T-helper 2 cell treated with Interferon-gamma antibody and Interleukin-4, amounts not matched to agents 100 ng/mL and 5 ng/mL, for 36 hours (primary cell): ENCODE data around the gene MDGA2. TPM values are rescaled to one million over a fixed set of nuclear protein-coding genes. Genes with fewer than 3 reads are reported as not detected.

Experiments used
- intact Hi-C: fragments of 100-400 bp; cut with micrococcal nuclease; formaldehyde crosslinking; loops from one replicate; pipeline ENCODE4 v1.15.1; 2023
- total RNA-seq: library from RNA; stranded (reverse); gene quantifications from 2 replicates; pipeline ENCODE4 v1.2.3, GENCODE V29; 2022

The MDGA2 gene
- not detected in 2 replicates for total RNA-seq

DNA sequence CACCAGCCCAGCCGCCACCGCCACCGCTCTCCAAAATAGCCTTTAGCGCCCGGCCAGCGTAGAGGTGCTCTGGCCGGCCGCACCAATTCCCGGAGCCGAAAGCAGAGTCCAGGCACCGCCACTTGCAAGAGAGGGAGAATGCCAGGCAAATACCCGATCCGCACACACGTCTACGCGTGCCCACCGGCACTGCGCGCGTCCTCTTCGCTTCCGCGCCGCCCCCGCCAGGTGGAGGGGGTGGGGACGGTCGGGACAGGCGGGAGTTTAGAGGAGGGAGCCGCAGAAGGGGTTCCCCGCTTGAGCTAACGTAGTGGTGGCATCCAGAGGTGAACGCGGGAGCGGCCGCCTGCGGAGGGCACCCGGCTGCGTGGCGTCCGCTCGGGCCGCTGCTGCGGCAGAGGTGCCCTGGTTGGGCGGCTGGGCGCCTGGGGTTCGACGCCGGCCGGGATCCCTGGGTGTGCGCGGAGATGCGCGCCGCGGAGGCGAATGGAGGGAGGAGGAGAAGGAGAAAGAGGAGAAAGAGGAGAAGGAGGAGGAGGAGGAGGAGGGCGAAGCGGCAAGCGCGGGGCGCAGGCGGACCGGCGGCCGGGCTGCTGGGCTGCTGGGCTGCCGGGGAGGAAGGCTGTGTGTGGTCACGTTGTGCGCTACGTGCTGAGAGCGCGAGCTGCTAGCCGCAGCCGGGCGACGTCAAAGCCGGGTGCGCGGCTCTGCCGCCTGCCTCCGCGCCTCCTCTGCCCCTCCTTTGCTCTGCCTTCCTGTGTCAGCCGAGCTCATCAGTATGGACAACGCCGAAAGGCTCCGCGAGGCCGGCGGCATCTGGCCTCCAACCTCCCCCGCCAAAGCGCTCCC, at the start of gene MDGA2:
Gene MDGA2, minus strand, starts transcription at position 140 of the 849 bp plus-strand sequence.
- intact Hi-C loops = no loop called here

DNA sequence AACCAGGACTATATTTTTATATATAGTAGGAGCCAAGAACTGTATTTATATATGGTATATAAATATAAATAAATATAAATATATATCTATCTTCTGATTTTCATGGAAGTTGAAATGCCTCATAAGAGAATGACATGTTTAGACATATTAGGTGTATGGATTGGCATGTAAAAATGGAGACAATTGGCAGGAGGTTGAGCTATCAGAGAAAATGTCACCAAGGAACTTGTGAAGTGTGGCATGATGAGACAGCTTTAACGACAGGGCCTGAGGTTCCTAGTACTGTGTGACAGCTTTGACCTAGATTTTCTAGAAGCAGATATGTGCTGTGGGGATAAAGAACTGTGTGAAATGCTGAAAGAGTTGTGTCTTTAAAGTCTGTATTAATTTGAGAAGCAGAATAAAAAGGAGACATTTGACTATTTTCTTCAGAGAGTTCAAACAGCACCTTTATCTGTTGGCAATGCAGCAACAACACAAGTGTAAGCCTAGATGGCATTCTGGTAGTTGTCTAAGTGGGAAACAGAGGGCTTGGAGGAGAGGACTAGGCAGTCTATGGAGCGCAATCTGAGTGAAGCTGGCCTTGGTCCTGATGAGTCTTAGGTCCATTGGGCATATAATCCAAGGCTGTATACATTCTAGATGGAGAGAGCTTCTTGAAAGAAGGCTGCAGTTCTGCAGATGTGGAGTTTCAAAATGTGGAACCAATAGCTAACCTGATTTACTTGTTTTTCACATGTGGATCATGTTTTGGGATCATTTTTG, 47.7 kb upstream of the MDGA2 start:
- intact Hi-C loops = no loop called here

DNA sequence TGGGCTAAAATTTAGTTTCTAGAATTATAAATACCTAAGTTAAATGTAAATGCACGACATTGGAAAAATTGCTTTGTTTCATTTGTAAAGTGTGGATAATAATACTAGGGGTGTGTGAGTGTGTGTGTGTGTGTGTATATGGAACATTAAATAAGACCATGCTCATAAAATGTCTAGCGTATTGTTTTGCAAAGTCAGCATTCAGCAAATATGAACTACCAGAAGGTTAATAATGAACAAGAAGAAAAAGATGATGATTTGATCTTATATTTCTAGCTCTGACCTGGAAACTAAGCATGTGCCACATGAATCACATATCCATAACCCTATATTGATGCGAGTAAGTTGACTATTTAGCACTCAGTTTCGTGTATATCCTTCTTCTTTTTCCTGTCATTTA, 44.9 kb upstream of the MDGA2 start:
- intact Hi-C loops = no loop called here

DNA sequence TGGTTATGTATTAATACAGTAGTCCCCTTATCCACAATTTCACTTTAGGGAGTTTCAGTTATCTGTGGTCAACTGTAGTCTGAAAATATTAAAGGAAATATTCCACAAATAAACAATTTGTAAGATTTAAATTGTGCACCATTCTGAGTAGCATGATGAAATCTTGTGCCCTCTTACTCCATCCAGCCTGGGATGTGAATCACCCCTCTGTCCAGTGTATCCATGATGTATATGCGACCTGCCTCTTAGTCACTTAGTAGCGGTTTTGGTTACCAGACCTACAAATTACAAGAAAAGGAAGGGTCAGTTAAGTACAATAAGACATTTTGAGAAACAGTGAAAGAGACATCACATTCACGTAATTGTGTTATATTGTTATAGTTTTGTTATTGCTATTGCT, 39.9 kb upstream of the MDGA2 start:
- intact Hi-C loops = no loop called here

DNA sequence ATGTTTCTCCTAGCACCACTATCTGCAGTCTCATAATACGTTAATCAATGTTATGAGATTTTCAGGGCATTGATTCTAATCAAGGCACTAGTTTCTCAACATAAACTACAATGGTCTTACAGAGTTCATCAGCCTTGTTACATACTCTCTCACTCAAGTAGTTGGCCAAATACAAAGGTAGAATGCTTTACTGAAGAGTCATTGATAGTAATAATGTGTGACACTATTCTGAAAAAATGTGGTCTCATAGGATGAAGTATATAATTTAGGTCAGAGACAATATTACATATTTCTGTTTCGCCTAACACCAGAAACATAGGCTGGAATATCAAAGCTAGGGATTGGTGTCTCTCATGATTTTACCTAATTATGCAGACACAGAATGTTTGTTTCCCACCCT, 35.2 kb upstream of the MDGA2 start:
- intact Hi-C loops = no loop called here

DNA sequence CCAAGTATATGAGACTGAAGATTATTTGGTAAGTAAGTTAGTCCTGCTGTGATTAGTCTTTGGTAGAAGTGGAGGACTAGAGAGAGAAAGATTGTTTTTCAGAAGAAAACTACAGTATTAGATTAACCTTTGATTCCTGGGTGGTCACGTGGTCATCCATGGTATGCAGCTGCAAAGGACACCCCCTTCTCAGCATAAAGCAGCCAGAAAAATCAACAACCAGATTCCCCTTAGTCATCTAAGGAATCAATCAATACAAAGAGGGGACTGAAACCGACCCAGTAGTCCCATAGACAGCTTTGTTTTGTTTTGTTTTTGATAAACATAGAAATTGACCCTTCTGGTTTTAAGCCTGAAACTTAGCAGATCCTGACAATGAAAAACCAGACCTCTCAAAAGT, 30.3 kb upstream of the MDGA2 start:
- intact Hi-C loops = no loop called here

DNA sequence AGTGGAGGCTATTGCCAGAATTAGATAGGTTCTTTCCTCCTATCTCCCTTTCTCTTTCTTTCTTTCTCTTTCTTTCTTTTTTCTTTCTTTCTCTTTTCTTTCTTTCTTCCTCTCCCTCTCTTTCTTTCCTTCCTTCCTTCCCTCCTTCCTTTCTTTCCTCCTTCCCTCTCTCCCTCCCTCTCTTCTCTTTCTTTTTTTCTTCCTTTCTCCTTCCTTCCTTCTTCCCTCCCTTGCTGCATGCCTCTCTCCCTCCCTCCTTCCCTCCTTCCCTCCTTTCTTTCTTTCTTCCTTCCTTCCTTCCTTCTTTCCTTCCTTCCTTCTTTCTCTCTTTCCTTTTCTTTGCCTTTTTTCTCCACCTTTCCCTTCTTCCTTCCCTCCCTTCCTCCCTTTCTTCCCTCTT, 16.4 kb upstream of the MDGA2 start:
- intact Hi-C loops = no loop called here

DNA sequence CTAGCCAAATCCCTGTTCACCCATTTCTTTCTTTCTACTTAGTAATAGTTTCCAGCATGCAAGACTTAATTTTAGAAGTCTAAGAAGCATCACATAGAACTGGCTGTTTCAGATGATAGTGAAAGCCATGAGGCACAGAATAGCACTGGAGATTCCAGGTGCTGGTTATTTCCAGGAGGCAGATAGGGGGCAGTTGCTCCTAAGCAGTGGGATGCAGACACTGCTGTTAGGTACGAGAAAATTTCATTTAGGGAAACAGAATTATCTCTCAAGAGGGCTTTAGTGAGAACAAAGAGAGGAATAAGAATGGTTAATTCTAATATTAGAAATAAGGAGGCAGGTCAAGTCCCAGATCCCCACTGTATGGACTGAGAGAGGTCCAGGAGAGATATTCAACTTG, 3.6 kb upstream of the MDGA2 start:
- intact Hi-C loops = no loop called here

DNA sequence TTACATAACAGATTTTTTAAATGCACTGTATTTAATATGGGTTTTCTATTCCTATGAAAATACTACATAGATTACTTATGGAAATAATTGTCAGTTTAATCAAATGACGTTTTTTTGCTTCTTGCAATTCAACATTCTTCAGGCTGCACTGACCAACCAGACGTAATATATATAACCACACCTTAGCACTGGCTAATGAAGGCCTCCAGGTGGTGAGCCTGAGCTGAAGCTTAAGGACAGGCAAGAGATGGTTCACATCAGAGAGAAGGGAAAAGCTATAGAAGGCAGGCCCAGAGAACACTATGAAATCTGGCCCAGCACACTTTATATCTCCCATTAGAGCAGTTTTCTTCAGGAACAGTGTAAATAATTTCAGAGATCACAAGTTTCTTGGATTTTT, 2.8 kb upstream of the MDGA2 start:
- intact Hi-C loops = no loop called here

DNA sequence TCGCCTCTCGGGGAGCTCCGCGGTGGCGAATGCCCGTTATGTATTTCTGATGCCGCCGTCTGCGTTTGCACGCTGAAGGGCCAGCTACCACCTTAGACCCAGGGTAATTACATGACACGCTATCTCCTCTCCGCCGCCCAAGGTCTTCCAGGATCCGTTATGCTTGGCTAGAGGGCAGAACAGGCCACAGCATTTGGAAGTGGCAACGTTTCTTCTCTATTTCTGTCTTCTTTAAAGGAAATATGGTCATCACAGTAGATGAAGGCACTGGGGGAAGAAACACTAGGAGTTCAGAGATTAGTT, 861 bp upstream of the MDGA2 start:
- intact Hi-C loops = no loop called here

DNA sequence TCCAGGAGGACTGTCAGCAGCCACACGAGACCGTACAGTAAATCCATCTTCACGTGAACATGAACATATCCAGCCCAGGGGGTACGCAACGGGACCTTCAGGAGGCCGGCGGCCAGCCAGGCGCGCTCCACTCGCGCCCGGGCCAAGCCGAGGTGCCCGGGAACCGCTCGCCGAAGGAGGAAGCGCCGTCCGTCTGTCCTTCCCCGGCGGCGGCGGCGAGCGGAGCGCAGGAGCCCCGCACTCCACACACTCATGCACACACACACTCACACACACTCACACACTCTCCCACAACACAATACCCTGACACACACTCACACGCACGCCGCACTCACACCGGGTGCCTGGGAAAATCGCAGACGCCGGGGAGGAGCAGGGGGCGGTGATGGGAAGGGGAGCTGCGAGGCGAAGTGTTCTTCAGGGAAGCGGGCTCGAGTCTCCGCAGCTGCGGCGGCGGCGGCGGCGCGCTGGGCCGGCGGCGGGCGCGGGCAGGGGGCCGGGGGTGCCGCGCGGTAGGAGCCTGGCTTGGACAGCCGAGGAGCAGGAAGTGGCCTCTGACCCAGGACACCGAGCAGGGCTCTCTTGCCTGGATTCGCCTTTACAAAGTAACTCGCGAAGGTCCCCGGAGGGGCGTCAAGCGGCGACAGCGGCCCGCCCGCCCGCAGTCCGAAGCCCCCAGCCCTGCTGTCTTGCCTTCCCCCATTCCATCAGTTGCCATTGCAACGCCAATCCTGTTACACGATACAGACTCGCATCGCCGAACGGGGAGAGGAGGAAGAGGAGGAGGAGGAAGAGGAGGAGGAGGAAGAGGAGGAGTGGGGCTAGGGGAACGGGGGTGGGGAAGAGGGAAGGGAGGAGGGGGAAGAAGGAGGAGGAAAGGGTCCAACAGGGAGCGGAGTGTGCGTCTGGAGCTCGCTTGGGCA, 601 bp downstream of the MDGA2 start:
- intact Hi-C loops = no loop called here

DNA sequence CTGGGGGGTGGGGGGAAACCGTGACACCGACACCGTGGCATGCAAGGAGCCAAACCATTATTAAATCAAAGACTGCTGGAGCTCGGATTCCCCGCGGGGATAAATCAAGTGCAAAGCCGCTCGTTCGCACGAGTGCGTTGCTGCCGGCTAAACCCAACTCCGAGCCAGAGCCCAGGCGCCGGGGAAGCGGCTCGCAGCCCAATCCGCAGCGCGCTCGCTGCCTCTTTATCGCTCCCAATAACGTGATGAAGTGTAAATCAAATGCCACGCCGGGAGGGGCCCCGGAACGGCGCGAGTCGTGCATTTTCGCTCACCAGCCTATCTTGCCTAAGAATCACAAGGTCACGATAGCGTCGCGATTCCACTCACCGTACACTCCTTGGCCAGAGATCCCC, 1.3 kb downstream of the MDGA2 start:
- intact Hi-C loops = no loop called here

DNA sequence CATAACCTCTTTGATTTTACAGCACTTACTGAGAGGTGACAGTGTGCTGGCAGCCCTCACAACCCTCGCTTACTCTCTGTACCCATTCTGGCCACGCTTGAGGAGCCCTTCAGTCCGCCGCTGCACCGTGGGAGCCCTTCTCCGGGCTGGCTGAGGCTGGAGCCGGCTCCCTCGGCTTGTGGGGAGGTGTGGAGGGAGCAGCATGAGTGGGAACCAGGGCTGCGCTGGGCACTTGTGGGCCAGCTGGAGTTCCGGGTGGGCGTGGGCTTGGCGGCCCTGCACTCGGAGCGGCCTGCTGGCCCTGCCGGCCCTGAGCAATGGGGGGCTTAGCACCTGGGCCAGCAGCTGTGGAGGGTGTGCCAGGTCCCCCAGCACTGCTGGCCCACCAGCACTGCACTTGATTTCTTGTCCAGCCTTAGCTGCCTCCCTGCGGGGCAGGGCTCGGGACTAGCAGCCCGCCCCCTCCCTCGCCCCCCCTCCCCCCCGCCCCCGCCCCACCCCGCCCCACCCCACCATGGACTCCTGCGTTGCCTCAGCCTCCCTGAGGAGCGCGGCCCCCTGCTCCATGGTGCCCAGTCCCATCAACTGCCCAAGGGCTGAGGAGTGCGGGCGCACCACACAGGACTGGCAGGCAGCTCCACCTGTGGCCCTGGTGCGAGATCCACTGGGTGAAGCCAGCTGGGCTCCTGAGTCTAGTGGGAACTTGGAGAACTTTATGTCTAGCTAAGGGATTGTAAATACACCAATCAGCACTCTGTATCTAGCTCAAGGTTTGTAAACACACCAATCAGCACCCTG, 9.9 kb downstream of the MDGA2 start:
- intact Hi-C loops = no loop called here

DNA sequence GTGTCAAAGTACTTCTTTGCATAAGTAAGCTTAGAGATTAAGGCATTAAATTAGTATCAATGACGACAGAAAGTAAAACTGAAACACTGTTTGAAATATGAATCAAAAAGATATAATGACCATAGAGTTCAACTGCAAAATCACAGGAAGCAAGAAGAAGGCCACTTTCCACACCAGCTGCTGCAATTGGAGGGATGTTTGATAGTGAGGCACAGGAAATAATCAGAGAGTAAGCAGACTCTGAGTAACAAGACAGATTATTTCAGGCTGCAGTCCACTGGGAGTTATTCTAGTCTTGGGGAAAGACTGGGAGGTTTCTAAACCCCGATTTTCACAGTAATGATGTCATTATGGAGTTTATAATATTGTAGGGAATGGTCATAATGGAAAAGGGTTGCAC, 12.9 kb downstream of the MDGA2 start:
- intact Hi-C loops = no loop called here

DNA sequence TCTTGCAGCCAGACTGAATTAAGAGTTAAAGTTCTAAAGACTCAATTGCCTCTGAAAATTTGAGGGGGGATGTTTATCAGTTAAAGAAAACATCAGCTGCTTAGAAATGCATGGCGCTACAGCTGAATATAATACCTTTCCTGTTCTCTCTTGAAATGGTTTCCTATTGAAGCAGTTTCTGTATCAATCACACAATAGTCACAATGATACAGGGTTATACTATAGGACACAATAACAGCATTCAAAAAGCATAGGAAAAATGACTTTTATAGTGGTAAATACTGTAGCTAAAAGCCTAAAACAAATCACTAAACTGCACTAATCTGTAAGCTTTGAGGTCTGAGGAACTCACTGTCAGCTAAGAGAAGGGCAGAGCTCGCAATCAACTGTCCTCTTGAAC, 15.2 kb downstream of the MDGA2 start:
- intact Hi-C loops = no loop called here

DNA sequence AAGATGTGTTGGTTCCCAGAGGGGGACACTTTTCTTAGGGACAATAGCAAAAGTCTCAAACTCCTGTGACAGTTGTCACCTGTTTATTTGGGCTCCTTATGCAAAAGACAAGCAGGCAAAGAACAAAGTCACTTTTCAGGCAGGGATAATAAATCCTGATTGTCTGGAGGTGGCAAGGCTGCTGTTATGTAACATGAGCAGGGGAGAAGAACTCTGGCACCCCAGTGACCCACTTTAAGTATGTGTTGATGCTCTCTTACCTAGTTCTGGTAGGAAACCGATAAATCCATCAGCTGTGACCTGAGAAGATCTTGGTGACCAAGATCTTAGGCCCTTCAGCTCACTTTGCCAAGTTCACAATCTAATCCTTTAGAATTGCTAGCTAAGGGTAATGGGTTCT, 17.4 kb downstream of the MDGA2 start:
- intact Hi-C loops = no loop called here

DNA sequence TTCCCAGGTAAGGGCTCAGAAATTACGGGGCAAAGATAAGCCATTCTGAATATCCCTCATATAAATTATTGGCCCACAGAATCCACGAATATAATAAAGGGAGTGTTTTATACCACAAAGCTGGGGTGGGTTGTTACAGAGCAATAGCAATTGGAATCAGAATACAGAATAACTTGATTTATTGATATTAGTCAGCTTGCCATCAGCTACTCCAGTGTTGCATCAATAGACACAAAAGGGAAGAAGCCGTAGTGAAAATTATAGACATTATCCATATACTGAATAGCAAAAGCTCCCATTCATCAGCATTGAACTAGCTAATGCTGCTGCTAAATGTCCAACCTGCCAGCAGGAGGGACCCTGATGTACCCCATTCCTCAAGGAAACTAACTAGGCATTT, 18.3 kb downstream of the MDGA2 start:
- intact Hi-C loops = no loop called here

DNA sequence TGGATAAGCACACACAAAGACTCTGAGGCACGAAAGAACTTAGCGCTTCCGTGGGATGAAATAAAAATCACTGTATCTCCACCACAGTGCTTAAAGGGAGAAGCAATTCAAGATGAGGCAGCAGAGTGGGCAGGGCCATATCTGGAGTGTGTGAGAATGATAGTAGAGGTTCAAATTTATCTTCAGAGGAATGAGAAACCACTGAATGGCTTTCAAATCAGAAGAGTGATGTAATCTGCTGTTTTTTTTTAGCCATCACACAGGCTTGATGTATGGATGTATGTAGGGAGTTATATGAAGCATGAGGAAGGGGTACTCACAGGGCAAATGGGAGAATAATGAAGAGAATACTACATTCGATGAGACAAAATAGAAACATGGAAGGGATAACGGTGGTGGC, 24.1 kb downstream of the MDGA2 start:
- intact Hi-C loops = no loop called here

DNA sequence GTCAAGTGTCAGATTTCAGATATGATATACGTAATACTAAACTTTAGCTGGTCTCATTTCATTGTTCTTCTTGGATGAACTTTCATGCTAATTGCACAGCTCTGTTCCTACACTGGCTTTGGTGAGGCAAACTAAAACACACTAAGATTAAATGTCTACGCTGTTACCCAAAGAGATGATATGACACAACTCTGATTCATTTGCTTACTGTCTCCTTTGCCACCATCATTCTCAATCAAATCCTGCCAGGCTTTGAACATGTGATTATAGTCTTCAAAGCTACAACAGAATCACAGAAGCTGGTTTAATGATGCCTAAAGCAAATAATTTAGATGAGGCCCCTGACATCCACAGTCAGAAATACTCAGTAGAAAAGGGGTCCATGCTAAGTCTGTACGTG, 37.7 kb downstream of the MDGA2 start:
- intact Hi-C loops = no loop called here

DNA sequence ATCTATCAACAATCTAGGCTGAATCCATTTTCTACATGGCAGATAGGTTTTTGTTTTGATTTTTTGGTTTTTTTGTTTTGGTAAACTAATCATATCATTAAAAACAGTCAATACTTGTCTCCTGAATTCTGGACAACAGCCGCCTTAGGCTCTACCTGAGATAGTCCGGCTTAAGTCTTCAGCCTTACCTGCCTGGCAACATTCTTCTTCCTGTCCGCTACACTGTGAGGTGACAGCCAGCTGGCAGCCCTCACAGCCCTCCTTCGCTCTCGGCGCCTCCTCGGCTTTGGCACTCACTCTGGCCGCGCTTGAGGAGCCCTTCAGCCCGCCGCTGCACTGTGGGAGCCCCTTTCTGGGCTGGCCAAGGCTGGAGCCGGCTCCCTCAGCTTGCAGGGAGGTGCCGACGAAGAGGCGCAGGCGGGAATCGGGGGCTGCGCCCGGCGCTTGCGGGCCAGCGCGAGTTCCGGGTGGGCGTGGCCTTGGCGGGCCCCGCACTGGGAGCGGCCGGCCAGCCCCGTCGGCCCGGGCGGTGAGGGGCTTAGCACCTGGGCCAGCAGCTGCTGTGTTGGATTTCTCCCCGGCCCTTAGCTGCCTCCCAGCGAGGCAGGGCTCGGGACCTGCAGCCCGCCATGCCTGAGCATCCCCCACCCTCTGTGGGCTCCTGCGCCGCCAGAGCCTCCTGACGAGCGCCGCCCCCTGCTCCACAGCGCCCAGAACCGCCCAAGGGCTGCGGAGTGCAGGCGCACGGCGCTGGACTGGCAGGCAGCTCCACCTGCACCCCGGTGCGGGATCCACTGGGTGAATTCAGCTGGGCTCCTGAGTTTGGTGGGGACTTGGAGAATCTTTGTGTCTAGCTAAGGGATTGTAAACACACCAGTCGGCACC, 49.0 kb downstream of the MDGA2 start:
- intact Hi-C loops = no loop called here
